ENCODE data around the gene OXCT2. TPM values are rescaled to one million over a fixed set of nuclear protein-coding genes. Genes with fewer than 3 reads are reported as not detected.
"Not testable (repeated sequence)": the region's sequence is repeated elsewhere in the genome, so short reads cannot be mapped to it uniquely, and the experiment has no call there.

OXCT2 gene
- 1.7 to 2.4 TPM (median 2.3 TPM) in 3 replicates for total RNA-seq (2021)
- percentile 33 among the genes with signal in this experiment for Bru-seq, nascent RNA
- long read RNA-seq, experiment 1, transcript OXCT2-201 (1 exons, 1,826 nt): major isoform, 5 of 5 reads
- long read RNA-seq, experiment 1, partial matches to known transcripts: 0 of 5 reads
- long read RNA-seq, experiment 1, other reads (novel, unspliced or antisense): 0 of 5 reads
- long read RNA-seq, experiment 2, partial matches to known transcripts: 0 of 2 reads
- long read RNA-seq, experiment 2, other reads (novel, unspliced or antisense): 0 of 2 reads
- long read RNA-seq, experiment 3, partial matches to known transcripts: 0 of 1 reads
- long read RNA-seq, experiment 3, other reads (novel, unspliced or antisense): 0 of 1 reads

DNA sequence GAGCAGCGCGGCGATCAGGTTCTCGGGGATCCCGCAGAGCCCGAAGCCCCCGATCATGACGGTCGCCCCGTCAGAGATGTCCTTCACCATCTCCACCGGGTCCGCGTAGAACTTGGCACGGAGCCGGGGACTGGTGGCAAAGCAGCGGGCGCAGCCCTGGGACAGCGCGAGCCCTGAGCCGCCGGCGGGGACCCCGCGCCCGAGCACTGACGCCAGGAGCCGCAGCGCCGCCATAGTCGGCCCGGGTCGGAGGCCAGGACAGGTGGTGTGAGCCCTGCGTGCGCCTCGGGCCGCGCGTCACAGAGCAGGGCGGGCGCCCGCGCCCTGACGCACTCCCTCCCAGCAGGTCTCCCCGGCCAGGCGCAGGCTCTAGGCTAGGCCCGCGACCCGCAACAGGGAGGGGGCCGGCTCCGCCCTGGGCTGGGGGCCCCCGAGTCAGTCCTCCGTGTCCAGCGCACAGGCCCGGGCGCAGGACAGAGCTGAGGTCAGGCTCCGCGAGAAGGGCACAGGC, at the start of gene OXCT2:
Gene OXCT2, minus strand, starts transcription at position 327 of the 511 bp plus-strand sequence. Its CDS starts 93 bp downstream, at position 234.
- H3K36me3 Mint-ChIP-seq, H3K4me1 Mint-ChIP-seq, POLR2A ChIA-PET, H3K27ac Mint-ChIP-seq, CTCF ChIA-PET, H3K9me3 Mint-ChIP-seq: not testable (repeated sequence)
- peak within 1 kb of the TSS; percentile 54 for H3K4me3 Mint-ChIP-seq
- peaks cover 19% of the 10 kb centered on the region for H3K27me3 Mint-ChIP-seq (ENCODE audit: low read depth)
- DNase-seq (ENCODE audit: low spot score) (peak; percentile 22), ATAC-seq (peak; percentile 61)

DNA sequence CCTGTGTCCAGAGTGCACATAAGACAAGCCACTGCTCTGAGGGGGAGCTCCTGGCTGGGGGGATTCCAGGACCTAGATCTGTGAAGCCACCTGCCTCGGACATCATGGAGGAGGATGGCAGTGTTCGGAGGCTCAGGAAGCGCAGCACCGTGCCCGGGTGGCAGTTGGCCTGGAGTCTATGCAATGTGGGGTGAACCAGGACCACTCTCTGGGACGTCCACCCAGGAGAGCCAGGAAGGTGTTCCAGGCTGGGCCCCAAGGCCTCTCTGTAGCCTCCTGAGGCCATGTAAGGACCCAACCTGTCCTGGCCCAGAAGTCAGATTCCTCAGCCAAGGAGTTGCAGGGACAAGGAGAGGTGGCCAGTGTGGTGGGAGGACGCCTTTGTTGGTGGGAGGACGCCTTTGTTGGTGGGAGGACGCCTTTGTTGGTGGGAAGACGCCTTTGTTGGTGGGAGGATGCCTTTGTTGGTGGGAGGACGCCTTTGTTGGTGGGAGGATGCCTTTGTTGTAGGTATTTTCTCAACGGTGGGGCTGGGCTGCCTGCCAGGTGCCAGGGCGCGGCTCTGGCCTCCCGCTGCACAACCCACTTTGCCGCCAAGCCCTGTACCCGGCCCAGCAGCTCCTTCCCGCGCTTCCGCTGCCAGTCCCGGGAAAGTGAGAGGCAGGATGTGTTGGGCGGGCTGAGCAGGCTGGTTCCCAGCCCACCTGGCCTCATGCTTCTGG, 48.1 kb upstream of the OXCT2 start:
- CTCF ChIA-PET: interaction anchor here (1.0 to 5.4 kb wide), 6 partner anchors 82 to 214 kb away, joined by 3 to 57 read pairs (median 12); partner anchors contain the start of gene MYCL
- H3K4me3 Mint-ChIP-seq: no peak overlapping the region
- H3K36me3 Mint-ChIP-seq: no peaks in the 10 kb centered on the region
- no peak overlapping the region for H3K27ac Mint-ChIP-seq
- ATAC-seq (no peak), DNase-seq (ENCODE audit: low spot score) (no peak)
- H3K9me3 Mint-ChIP-seq: peaks cover 3% of the 10 kb centered on the region
- POLR2A ChIA-PET: interaction anchor here (0.7 kb wide), 1 partner anchor 101 kb away, joined by 3 read pairs; no protein-coding TSS in a partner anchor
- peaks cover 13% of the 10 kb centered on the region for H3K27me3 Mint-ChIP-seq (ENCODE audit: low read depth)
- H3K4me1 Mint-ChIP-seq: peaks cover 5% of the 10 kb centered on the region; the same call in 1 of the 2 replicates
- TF ChIP-seq, protein P1, sequence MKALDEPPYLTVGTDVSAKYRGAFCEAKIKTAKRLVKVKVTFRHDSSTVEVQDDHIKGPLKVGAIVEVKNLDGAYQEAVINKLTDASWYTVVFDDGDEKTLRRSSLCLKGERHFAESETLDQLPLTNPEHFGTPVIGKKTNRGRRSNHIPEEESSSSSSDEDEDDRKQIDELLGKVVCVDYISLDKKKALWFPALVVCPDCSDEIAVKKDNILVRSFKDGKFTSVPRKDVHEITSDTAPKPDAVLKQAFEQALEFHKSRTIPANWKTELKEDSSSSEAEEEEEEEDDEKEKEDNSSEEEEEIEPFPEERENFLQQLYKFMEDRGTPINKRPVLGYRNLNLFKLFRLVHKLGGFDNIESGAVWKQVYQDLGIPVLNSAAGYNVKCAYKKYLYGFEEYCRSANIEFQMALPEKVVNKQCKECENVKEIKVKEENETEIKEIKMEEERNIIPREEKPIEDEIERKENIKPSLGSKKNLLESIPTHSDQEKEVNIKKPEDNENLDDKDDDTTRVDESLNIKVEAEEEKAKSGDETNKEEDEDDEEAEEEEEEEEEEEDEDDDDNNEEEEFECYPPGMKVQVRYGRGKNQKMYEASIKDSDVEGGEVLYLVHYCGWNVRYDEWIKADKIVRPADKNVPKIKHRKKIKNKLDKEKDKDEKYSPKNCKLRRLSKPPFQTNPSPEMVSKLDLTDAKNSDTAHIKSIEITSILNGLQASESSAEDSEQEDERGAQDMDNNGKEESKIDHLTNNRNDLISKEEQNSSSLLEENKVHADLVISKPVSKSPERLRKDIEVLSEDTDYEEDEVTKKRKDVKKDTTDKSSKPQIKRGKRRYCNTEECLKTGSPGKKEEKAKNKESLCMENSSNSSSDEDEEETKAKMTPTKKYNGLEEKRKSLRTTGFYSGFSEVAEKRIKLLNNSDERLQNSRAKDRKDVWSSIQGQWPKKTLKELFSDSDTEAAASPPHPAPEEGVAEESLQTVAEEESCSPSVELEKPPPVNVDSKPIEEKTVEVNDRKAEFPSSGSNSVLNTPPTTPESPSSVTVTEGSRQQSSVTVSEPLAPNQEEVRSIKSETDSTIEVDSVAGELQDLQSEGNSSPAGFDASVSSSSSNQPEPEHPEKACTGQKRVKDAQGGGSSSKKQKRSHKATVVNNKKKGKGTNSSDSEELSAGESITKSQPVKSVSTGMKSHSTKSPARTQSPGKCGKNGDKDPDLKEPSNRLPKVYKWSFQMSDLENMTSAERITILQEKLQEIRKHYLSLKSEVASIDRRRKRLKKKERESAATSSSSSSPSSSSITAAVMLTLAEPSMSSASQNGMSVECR (CRISPR knock-in tag; IDR thresholded peaks at IDR 0.05; ENCODE audit: borderline replicate concordance): no peak
- no peak for TF ChIP-seq PRRX2 (CRISPR knock-in tag; IDR thresholded peaks at IDR 0.05)
- no peak for TF ChIP-seq ZNF416 (CRISPR knock-in tag; IDR thresholded peaks at IDR 0.05)
- no peak for TF ChIP-seq RELA (CRISPR knock-in tag; IDR thresholded peaks at IDR 0.05; ENCODE audit: borderline replicate concordance)
- no peak for TF ChIP-seq ZNF317 (CRISPR knock-in tag; IDR thresholded peaks at IDR 0.05; ENCODE audit: borderline replicate concordance, low read depth)
- no peak for TF ChIP-seq MXD4 (CRISPR knock-in tag; IDR thresholded peaks at IDR 0.05; ENCODE audit: borderline replicate concordance)
- TF ChIP-seq, protein P2, sequence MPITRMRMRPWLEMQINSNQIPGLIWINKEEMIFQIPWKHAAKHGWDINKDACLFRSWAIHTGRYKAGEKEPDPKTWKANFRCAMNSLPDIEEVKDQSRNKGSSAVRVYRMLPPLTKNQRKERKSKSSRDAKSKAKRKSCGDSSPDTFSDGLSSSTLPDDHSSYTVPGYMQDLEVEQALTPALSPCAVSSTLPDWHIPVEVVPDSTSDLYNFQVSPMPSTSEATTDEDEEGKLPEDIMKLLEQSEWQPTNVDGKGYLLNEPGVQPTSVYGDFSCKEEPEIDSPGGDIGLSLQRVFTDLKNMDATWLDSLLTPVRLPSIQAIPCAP (CRISPR knock-in tag; IDR thresholded peaks at IDR 0.05): no peak

DNA sequence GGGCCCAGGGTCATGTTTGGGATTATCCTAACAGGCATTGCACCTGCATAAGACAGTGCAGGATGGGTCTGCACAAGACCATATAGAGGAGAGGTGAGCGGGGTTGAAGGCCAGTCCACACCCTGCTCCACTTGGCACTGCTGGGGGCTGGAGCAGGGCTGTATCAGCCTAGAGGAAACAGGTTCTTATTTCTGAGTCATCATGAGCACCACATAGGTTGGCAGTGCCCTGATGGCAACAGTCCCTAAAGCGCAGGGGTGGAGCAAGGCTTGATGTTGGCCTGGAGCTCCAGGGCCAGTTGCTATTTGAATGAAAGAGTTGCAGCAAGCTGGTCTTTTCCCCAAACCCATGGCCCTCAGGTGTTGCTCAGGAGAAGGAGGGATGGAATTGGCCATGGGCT, 47.3 kb upstream of the OXCT2 start:
- DNase-seq (ENCODE audit: low spot score) (no peak), ATAC-seq (no peak)
- peaks cover 5% of the 10 kb centered on the region; the same call in 1 of the 2 replicates for H3K4me1 Mint-ChIP-seq
- H3K36me3 Mint-ChIP-seq: no peaks in the 10 kb centered on the region
- no peaks in the 10 kb centered on the region for H3K9me3 Mint-ChIP-seq
- H3K27me3 Mint-ChIP-seq (ENCODE audit: low read depth): peaks cover 13% of the 10 kb centered on the region
- H3K27ac Mint-ChIP-seq: no peak overlapping the region
- ChIA-PET CTCF (interaction anchor here (0.6 to 5.4 kb wide), 7 partner anchors 29 to 520 kb away, joined by 3 to 57 read pairs (median 10); partner anchors contain the start of genes BMP8B and MYCL), POLR2A (interaction anchor here (1.3 kb wide), 1 partner anchor 79 kb away, joined by 3 read pairs; no protein-coding TSS in a partner anchor)
- H3K4me3 Mint-ChIP-seq: no peak overlapping the region
- TF ChIP-seq, protein P3, sequence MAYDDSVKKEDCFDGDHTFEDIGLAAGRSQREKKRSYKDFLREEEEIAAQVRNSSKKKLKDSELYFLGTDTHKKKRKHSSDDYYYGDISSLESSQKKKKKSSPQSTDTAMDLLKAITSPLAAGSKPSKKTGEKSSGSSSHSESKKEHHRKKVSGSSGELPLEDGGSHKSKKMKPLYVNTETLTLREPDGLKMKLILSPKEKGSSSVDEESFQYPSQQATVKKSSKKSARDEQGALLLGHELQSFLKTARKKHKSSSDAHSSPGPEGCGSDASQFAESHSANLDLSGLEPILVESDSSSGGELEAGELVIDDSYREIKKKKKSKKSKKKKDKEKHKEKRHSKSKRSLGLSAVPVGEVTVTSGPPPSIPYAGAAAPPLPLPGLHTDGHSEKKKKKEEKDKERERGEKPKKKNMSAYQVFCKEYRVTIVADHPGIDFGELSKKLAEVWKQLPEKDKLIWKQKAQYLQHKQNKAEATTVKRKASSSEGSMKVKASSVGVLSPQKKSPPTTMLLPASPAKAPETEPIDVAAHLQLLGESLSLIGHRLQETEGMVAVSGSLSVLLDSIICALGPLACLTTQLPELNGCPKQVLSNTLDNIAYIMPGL (CRISPR knock-in tag; IDR thresholded peaks at IDR 0.05): no peak
- TF ChIP-seq, protein P4, sequence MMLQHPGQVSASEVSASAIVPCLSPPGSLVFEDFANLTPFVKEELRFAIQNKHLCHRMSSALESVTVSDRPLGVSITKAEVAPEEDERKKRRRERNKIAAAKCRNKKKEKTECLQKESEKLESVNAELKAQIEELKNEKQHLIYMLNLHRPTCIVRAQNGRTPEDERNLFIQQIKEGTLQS (CRISPR knock-in tag; conservative IDR thresholded peaks at IDR 0.05): no peak
- no peak for TF ChIP-seq ZNF232 (CRISPR knock-in tag; IDR thresholded peaks at IDR 0.05)
- TF ChIP-seq FOXP1 (CRISPR knock-in tag; IDR thresholded peaks at IDR 0.05; ENCODE audit: borderline replicate concordance): no peak
- TF ChIP-seq, protein P5, sequence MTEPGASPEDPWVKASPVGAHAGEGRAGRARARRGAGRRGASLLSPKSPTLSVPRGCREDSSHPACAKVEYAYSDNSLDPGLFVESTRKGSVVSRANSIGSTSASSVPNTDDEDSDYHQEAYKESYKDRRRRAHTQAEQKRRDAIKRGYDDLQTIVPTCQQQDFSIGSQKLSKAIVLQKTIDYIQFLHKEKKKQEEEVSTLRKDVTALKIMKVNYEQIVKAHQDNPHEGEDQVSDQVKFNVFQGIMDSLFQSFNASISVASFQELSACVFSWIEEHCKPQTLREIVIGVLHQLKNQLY (CRISPR knock-in tag; IDR thresholded peaks at IDR 0.05): no peak
- TF ChIP-seq FOXJ3 (CRISPR knock-in tag; IDR thresholded peaks at IDR 0.05; ENCODE audit: borderline replicate concordance): no peak
- TF ChIP-seq NR1H2 (CRISPR knock-in tag; IDR thresholded peaks at IDR 0.05): no peak
- TF ChIP-seq TEAD4 (CRISPR knock-in tag; IDR thresholded peaks at IDR 0.05): no peak
- TF ChIP-seq SMAD4 (CRISPR knock-in tag; IDR thresholded peaks at IDR 0.05): no peak
- TF ChIP-seq JUN (CRISPR knock-in tag; IDR thresholded peaks at IDR 0.05): no peak
- TF ChIP-seq, protein P6, sequence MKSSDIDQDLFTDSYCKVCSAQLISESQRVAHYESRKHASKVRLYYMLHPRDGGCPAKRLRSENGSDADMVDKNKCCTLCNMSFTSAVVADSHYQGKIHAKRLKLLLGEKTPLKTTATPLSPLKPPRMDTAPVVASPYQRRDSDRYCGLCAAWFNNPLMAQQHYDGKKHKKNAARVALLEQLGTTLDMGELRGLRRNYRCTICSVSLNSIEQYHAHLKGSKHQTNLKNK (CRISPR knock-in tag; IDR thresholded peaks at IDR 0.05): no peak
